Osteocyte (in vitro differentiated cells): ENCODE measurements around the gene FRYL. TPM values are rescaled to one million over a fixed set of nuclear protein-coding genes. Genes with fewer than 3 reads are reported as not detected.

Experiments used
- DNase-seq: peaks from one replicate; pipeline ENCODE4 v3.0.0; 2021; ENCODE audit warnings: mixed read lengths; ENCODE audit not compliant: unreplicated experiment; ENCODE audit errors: extremely low spot score
- H3K27ac Mint-ChIP-seq: one replicate; pipeline ENCODE4 v1.8.0; 2021; ENCODE audit warnings: mild to moderate bottlenecking, mixed read lengths; ENCODE audit not compliant: unreplicated experiment
- H3K27me3 Mint-ChIP-seq: one replicate; pipeline ENCODE4 v1.8.0; 2021; ENCODE audit warnings: mixed read lengths; ENCODE audit not compliant: unreplicated experiment
- H3K36me3 Mint-ChIP-seq: one replicate; pipeline ENCODE4 v1.8.0; 2021; ENCODE audit warnings: mixed read lengths; ENCODE audit not compliant: unreplicated experiment
- H3K4me1 Mint-ChIP-seq: one replicate; pipeline ENCODE4 v1.8.0; 2021; ENCODE audit warnings: mixed read lengths; ENCODE audit not compliant: unreplicated experiment
- H3K4me3 Mint-ChIP-seq: one replicate; pipeline ENCODE4 v1.8.0; 2021; ENCODE audit warnings: mild to moderate bottlenecking, moderate library complexity, mixed read lengths; ENCODE audit not compliant: unreplicated experiment
- H3K9me3 Mint-ChIP-seq: one replicate; pipeline ENCODE4 v1.8.0; 2021; ENCODE audit warnings: mixed read lengths; ENCODE audit not compliant: unreplicated experiment
- total RNA-seq: library from RNA; stranded (reverse); gene quantifications from 2 replicates; pipeline ENCODE4 v1.2.1, GENCODE V29; 2021
- TF ChIP-seq, protein P1 (sequence below): fragments of 200-600 bp; sonication (generic); IDR thresholded peaks from 2 replicates; pipeline ENCODE4 v1.5.0; 2021; ENCODE audit warnings: antibody characterized with exemption, mild to moderate bottlenecking, moderate library complexity

FRYL gene
- total RNA-seq, 1 donor from 2014 or later: 61.9 TPM

DNA sequence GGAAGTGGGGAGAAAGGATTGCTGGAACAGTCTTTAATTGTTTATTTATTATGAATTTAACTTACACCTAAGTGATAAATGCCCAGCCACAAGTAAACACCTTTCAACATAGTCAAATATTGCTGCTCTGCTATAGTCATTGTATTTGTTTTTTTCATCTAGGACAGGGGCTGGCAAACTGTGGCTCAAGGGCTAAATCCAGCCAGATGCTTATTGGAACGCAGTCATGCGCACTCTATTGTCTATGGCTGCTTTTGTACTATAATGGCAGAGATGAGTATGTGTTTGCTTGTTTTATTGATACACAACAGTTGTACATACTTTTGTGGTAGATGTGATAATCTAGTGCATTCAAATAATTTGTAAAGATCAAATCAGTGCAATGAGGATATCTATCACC lies 194.7 kb downstream of the FRYL start:
- no peak overlapping the region for H3K27ac Mint-ChIP-seq
- H3K4me3 Mint-ChIP-seq: no peak overlapping the region
- TF ChIP-seq, protein P1, sequence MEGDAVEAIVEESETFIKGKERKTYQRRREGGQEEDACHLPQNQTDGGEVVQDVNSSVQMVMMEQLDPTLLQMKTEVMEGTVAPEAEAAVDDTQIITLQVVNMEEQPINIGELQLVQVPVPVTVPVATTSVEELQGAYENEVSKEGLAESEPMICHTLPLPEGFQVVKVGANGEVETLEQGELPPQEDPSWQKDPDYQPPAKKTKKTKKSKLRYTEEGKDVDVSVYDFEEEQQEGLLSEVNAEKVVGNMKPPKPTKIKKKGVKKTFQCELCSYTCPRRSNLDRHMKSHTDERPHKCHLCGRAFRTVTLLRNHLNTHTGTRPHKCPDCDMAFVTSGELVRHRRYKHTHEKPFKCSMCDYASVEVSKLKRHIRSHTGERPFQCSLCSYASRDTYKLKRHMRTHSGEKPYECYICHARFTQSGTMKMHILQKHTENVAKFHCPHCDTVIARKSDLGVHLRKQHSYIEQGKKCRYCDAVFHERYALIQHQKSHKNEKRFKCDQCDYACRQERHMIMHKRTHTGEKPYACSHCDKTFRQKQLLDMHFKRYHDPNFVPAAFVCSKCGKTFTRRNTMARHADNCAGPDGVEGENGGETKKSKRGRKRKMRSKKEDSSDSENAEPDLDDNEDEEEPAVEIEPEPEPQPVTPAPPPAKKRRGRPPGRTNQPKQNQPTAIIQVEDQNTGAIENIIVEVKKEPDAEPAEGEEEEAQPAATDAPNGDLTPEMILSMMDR: no peak
- H3K9me3 Mint-ChIP-seq: no peaks in the 10 kb centered on the region
- H3K27me3 Mint-ChIP-seq: no peaks in the 10 kb centered on the region
- no peak for DNase-seq
- no peaks in the 10 kb centered on the region for H3K4me1 Mint-ChIP-seq
- peaks cover 33% of the 10 kb centered on the region for H3K36me3 Mint-ChIP-seq

- Mint-ChIP-seq H3K36me3 (peaks cover 15% of the 10 kb centered on the region), H3K9me3 (no peaks in the 10 kb centered on the region), H3K4me1 (no peaks in the 10 kb centered on the region), H3K4me3 (no peak overlapping the region), H3K27ac (peak overlapping the region; percentile 25), H3K27me3 (no peaks in the 10 kb centered on the region)
- DNase-seq: no peak
- TF ChIP-seq, protein P1: peak; percentile 93
Observed at GRCh38 chr4:48578132-48578968, 201.7 kb downstream of the FRYL start.

GRCh38 chr4:48575964-48576363 lies 204.1 kb downstream of the FRYL start:
- Mint-ChIP-seq H3K36me3 (peaks cover 11% of the 10 kb centered on the region), H3K9me3 (no peaks in the 10 kb centered on the region), H3K27ac (no peak overlapping the region), H3K4me3 (no peak overlapping the region), H3K4me1 (no peaks in the 10 kb centered on the region), H3K27me3 (no peaks in the 10 kb centered on the region)
- TF ChIP-seq, protein P1: no peak
- no peak for DNase-seq

- Mint-ChIP-seq H3K27ac (no peak overlapping the region), H3K9me3 (no peaks in the 10 kb centered on the region), H3K27me3 (no peaks in the 10 kb centered on the region), H3K36me3 (peaks cover 16% of the 10 kb centered on the region), H3K4me3 (no peak overlapping the region), H3K4me1 (no peaks in the 10 kb centered on the region)
- no peak for DNase-seq
- TF ChIP-seq, protein P1: no peak
Observed at GRCh38 chr4:48571471-48571870, 208.6 kb downstream of the FRYL start.

DNA sequence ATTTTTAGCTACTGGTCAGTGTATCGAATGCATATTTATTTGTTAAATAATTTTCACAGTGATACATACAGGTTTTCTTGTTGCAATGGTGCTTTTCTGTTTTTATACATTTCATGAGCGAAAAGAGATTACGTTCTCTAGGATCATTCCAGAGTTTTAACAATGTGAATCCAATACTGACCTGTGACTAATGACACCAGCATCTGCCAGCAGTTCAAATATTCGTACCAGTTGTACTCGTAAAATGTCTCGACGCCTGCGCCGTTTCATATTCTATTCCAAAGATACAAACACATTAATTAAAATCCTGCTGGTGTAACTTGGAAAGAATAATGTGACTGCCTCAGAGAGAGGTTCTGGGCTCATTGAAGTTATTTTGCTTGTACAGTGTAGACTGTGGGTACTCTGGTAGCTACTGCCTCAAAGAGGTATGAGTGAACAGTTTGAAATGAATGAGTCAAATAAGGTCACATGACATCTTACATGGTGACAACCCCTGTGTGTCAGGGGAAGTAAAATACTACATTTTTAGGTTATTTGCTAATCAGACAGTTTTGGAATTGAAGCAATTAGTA lies 209.3 kb downstream of the FRYL start:
- Mint-ChIP-seq H3K27ac (no peak overlapping the region), H3K36me3 (peaks cover 22% of the 10 kb centered on the region), H3K4me1 (no peaks in the 10 kb centered on the region), H3K4me3 (no peak overlapping the region), H3K9me3 (no peaks in the 10 kb centered on the region), H3K27me3 (no peaks in the 10 kb centered on the region)
- TF ChIP-seq, protein P1: no peak
- DNase-seq: no peak
